ENCODE data around the gene SHISA9.

- TF ChIP-seq, protein P1, sequence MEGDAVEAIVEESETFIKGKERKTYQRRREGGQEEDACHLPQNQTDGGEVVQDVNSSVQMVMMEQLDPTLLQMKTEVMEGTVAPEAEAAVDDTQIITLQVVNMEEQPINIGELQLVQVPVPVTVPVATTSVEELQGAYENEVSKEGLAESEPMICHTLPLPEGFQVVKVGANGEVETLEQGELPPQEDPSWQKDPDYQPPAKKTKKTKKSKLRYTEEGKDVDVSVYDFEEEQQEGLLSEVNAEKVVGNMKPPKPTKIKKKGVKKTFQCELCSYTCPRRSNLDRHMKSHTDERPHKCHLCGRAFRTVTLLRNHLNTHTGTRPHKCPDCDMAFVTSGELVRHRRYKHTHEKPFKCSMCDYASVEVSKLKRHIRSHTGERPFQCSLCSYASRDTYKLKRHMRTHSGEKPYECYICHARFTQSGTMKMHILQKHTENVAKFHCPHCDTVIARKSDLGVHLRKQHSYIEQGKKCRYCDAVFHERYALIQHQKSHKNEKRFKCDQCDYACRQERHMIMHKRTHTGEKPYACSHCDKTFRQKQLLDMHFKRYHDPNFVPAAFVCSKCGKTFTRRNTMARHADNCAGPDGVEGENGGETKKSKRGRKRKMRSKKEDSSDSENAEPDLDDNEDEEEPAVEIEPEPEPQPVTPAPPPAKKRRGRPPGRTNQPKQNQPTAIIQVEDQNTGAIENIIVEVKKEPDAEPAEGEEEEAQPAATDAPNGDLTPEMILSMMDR (conservative IDR thresholded peaks at IDR 0.05; ENCODE audit: low read depth, low read length), result no peak
- no peak for TF ChIP-seq POLR2A (IDR thresholded peaks at IDR 0.05; ENCODE audit: low read depth, low read length)
- TF ChIP-seq CHD1 (IDR thresholded peaks at IDR 0.05; ENCODE audit: low read depth, low read length), result no peak
- no peak for TF ChIP-seq SMC3 (IDR thresholded peaks at IDR 0.05; ENCODE audit: low read depth, low read length)
Measured at GRCh38 chr16:13076878-13077277, 175.5 kb downstream of the SHISA9 start.
